NB4 (cell line): ENCODE data around the gene MXRA7.
A peak's percentile ranks its signal among the peaks of the same experiment; 100 is the strongest.

Experiments
- DNase-seq: peaks from one replicate; pipeline ENCODE4 v3.0.0; 2010; ENCODE audit warnings: low read depth
- H3K4me3 ChIP-seq: one replicate; pipeline ENCODE4 v1.5.1; 2011; ENCODE audit warnings: mild to moderate bottlenecking, low read depth, low read length, moderate library complexity
- CTCF ChIP-seq: IDR thresholded peaks from one replicate; pipeline ENCODE4 v1.5.1; 2012; ENCODE audit warnings: low read depth, low read length
- MAX ChIP-seq: IDR thresholded peaks from 2 replicates; pipeline ENCODE4 v1.6.1; 2011; ENCODE audit warnings: low read depth, low read length
- MYC ChIP-seq: IDR thresholded peaks from 2 replicates; pipeline ENCODE4 v1.6.1; 2011; ENCODE audit warnings: low read depth, low read length
- POLR2A ChIP-seq: IDR thresholded peaks from 2 replicates; pipeline ENCODE4 v1.6.1; 2011; ENCODE audit warnings: mild to moderate bottlenecking; ENCODE audit not compliant: insufficient read length; ENCODE audit errors: extremely low read depth

Gene MXRA7

GRCh38 chr17:76671123-76671911 is 39.4 kb downstream of the MXRA7 start:
- TF ChIP-seq CTCF (no peak), POLR2A (peak; percentile 36), MYC (peak; percentile 39; the same call in 1 of the 2 replicates), MAX (0 out of 2 replicates have a peak, but pooled peaks have one; percentile 35)
- DNase-seq, result peak; percentile 100
- peak overlapping the region; percentile 93 for H3K4me3 ChIP-seq

- no peak for DNase-seq
- no peak for TF ChIP-seq CTCF
- no peak for TF ChIP-seq MAX
- TF ChIP-seq POLR2A, result no peak
- TF ChIP-seq MYC, result no peak
These were observed 40.0 kb downstream of the MXRA7 start for GRCh38 chr17:76670718-76671122.

GRCh38 chr17:76670020-76670717 is 40.6 kb downstream of the MXRA7 start:
- no peak for DNase-seq
- no peak overlapping the region for H3K4me3 ChIP-seq
- no peak for TF ChIP-seq MAX

More at GRCh38 chr17:76670718-76671122, 40.0 kb downstream of the MXRA7 start:
- H3K4me3 ChIP-seq, result no peak overlapping the region

- TF ChIP-seq MYC, result no peak
- TF ChIP-seq MAX, result no peak
- TF ChIP-seq CTCF, result no peak
- no peak for TF ChIP-seq POLR2A
- no peak overlapping the region for H3K4me3 ChIP-seq
- no peak for DNase-seq
These were observed 42.8 kb downstream of the MXRA7 start for GRCh38 chr17:76667786-76668453.

- no peak for TF ChIP-seq MAX
- TF ChIP-seq POLR2A, result no peak
- TF ChIP-seq CTCF, result no peak
- no peak for TF ChIP-seq MYC
- H3K4me3 ChIP-seq, result no peak overlapping the region
- no peak for DNase-seq
These were observed 43.3 kb downstream of the MXRA7 start for GRCh38 chr17:76667491-76667755.

- TF ChIP-seq CTCF (no peak), POLR2A (no peak), MAX (no peak), MYC (no peak)
- DNase-seq, result no peak
- H3K4me3 ChIP-seq, result no peak overlapping the region
These were observed 50.1 kb downstream of the MXRA7 start for GRCh38 chr17:76660656-76661042.
